HG03064 (cell line): ENCODE measurements around the gene ATG9B.

Experiments
- ATAC-seq: cut with Tn5 transposase; IDR thresholded peaks from one replicate; pipeline ENCODE4 v1.9.1; 2021; ENCODE audit warnings: low read depth; ENCODE audit not compliant: unreplicated experiment

ATG9B gene

GRCh38 chr7:151006590-151007300, 17.5 kb downstream of the ATG9B start:
- ATAC-seq = no peak

DNA sequence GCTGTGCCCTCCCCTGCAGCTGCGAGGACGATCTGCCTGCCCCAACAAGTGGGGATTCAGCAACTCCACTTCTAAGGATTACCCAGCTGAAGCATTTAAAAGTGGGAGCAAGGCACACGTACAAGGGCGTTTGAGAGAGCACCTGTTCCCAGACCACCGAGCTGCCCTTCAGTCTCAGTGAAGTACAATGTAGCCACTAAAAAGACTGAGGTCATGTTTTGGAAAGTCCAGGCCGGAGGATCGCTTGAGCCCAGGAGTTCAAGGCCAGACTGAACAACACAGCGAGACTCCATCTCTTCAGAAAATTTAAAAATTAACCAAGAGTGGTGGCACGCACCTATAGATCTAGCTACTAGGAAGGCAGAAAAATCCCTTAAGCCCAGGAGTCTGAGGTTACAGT, 18.7 kb downstream of the ATG9B start:
- no peak for ATAC-seq

DNA sequence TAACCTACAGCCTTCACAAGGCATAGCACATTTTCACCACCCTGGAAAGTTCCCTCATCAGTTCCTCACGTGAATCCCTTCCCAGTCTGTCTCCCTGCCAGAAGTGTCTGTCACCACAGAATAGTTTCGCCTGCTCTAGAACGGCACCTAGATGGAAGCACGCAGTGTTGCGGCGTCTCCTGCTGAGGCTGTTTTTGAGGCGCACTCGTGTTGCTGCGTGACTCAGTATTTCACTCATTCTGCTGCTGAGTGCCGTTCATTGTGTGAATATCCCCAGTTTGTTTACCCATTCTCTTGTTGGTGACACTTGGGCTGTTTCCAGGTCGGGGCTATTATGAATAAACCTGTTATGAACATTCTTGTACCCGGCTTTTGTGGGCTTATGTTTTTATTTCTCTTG, 20.7 kb downstream of the ATG9B start:
- ATAC-seq = no peak

DNA sequence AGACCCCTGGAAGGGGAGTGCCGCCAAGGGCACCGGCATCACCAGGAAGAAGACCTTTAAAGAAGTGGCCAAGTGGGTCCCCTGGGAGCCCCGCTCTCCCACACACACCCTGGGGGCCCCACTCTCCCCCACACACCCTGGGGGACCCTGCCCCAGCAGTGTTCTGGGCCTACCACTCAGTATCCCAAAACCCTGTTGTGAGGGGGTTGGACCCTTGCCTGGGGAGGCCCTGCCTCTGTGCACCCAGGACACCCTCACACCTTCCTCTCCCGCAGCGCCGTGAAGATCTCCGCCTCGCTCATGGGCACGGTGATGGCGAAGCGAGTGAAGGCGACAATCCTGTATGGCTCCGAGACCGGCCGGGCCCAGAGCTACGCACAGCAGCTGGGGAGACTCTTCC, 22.7 kb downstream of the ATG9B start:
- ATAC-seq = no peak

DNA sequence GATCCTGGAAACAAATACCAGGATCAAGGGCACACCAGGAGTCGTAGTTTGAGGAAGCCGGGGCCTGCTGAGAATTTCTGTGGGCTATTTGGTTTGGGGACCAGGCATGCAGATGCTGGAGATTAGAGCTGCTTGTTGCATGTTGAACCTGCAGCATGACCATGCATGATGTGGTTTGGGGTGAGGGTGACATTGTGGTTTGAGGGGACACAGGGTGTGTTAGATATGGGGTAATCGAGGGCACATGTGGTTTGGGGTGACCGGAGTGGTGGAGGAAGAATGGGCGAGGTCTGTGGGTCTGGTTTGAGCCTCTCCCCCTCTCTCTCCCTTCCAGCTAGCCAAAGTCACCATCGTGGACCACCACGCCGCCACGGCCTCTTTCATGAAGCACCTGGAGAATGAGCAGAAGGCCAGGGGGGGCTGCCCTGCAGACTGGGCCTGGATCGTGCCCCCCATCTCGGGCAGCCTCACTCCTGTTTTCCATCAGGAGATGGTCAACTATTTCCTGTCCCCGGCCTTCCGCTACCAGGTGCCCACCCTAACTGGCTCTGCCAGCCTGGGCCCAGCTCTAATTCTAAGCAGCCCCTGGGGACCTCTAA, 23.3 kb downstream of the ATG9B start:
- no peak for ATAC-seq

DNA sequence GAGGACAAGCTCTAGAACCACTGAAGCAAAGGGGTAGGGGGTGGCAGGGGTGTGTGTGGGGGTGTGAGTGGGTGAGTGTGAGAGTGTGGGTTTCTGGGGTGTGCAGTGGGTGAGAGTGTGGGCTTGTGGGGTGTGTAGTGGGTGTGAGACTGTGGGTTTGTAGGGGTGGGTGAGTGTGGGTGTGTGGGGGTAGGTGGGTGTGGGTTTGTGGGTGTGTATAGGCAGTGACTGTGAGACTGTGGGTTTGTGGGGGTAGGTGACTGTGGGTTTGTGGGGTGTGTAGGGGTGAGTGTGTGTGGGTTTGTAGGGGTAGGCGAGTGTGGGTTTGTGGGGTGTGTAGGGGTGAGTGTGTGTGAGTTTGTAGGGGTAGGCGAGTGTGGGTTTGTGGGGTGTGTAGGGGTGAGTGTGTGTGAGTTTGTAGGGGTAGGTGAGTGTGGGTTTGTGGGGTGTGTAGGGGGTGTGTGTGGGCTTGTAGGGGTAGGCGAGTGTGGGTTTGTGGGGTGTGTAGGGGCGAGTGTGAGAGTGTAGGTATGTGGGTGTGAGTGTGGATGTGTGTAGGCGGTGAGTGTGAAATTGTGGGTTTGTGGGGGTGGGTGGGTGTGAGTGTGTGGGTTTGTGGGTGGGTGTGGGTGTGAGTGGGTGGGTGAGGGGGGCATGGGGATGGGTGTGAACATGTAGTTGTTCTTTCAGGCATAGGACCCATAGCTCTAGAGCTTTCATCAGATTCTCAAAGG, 24.6 kb downstream of the ATG9B start:
- ATAC-seq = no peak

DNA sequence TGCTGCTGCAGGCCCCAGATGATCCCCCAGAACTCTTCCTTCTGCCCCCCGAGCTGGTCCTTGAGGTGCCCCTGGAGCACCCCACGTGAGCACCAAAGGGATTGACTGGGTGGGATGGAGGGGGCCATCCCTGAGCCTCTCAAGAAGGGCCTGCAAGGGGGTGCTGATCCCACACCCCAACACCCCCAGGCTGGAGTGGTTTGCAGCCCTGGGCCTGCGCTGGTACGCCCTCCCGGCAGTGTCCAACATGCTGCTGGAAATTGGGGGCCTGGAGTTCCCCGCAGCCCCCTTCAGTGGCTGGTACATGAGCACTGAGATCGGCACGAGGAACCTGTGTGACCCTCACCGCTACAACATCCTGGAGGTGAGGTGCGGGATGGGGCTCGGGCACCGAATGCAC, 25.3 kb downstream of the ATG9B start:
- ATAC-seq = no peak

- ATAC-seq = no peak
These were observed 26.0 kb downstream of the ATG9B start for GRCh38 chr7:150998341-150998740.

DNA sequence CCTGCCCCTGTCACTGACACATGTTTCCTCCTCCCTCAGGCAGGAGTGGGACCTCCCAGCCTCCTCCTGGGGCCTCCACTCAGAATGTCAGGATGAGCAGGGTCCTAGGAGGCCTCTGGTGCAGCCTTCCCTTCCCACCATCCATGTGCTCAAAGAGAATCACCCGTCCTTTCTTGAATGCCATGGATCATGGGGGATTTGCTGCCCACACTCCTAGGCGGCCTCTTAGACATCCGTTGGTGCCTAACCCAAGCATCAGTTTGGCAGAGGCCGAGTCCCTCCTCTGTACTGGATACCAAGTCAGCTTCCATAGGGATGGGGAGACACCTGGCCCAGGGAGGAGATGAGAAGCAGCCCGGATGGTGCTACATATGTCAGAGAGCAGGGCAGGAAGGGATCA, 26.5 kb downstream of the ATG9B start:
- ATAC-seq = no peak

DNA sequence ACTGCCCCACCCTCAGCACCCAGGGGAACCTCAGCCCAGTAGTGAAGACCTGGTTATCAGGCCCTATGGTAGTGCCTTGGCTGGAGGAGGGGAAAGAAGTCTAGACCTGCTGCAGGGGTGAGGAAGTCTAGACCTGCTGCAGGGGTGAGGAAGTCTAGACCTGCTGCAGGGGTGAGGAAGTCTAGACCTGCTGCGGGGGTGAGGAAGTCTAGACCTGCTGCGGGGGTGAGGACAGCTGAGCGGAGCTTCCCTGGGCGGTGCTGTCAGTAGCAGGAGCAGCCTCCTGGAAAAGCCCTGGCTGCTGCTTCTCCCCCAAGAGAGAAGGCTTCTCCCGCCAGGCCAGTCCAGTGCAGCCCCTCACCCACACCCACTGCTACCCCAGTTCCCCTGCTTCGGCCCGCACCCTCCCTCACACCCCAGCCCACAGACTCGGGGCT, 27.2 kb downstream of the ATG9B start:
- ATAC-seq = no peak

- ATAC-seq = no peak
These were observed 27.8 kb downstream of the ATG9B start for GRCh38 chr7:150996376-150997074.

- no peak for ATAC-seq
These were observed 29.3 kb downstream of the ATG9B start for GRCh38 chr7:150994838-150995510.

DNA sequence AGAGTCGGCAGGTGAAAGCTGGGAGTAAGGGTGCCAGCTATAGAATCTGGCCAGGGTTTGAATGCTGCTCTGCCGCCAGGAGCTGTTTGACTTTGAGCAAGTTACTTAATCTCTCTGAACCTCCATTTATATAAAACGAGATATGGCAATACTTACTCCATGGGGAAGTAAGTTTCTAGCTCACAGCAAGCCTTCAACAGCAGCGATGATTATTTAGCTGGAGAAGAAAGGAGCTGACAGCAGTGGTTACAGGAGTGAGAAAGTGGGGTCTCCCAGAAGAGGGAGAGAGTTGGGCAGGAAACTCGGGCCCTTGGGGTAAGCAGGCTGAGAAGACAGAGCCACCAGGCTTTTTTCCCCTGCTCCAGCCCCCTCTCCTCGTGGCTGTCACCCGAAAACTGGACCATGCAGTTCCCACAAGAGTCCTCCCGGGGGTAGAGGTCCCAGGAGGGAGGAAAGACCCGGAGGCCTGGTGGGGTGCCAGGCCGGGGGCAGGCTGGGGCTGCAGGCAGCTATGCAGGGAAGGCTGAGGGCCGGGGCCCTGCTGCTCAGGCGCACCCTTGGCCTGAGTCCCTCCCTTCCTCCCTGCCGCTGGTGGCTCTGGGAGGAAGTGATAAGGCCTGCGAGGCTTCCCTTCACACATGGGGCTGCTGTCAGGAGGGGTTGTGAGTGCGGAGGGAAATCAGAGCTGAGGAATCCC, 30.0 kb downstream of the ATG9B start:
- ATAC-seq = no peak

- no peak for ATAC-seq
These were observed 30.8 kb downstream of the ATG9B start for GRCh38 chr7:150993511-150993910.

- no peak for ATAC-seq
These were observed 31.4 kb downstream of the ATG9B start for GRCh38 chr7:150992833-150993302.

DNA sequence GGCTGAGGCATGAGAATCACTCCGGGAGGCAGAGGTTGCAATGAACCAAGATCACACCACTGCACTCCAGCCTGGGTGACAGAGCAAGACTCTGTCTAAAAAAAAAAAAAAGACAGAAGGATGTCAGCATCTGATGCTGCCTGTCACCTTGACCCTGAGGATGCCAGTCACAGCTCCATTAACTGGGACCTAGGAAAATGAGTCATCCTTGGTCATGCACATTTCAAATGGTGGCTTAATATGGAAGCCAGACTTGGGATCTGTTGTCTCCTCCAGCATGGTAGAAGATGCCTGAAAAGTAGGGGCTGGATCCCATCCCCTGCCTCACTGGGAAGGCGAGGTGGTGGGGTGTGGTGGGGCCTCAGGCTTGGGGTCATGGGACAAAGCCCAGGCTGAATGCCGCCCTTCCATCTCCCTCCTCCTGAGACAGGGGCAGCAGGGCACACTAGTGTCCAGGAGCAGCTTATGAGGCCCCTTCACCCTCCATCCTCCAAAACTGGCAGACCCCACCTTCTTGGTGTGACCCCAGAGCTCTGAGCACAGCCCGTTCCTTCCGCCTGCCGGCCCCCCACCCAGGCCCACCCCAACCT, 32.1 kb downstream of the ATG9B start:
- ATAC-seq = no peak

GRCh38 chr7:150990416-150991186, 33.7 kb downstream of the ATG9B start, which contains the start of gene NOS3:
TSS of gene NOS3 (plus strand) at chr7:150991017. CDS start at chr7:150993804, 2,787 bp downstream.
- no peak for ATAC-seq

DNA sequence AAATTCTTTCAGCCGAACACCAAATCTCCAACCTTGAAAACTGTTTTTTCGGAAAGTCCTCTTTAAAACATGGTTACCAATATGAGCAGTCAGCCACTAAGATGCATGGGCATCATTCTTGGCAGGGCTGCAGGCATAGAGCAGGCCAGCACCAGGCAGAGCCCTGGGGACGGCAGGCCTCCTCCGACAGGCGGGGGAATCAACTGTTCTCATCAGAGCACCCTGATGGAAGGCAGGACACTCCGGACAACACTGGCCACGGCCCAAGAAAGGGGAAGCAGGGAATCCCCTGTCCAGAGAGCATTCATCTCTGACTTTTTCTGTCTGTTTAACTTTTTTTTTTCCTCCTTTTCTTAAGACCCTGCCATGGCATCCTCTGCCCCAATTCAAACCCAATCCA, 34.8 kb downstream of the ATG9B start:
- ATAC-seq = no peak
